ENCODE results near the gene NOS1AP.
"Not testable (repeated sequence)": the region's sequence is repeated elsewhere in the genome, so short reads cannot be mapped to it uniquely, and the experiment has no call there.

Gene NOS1AP

DNA sequence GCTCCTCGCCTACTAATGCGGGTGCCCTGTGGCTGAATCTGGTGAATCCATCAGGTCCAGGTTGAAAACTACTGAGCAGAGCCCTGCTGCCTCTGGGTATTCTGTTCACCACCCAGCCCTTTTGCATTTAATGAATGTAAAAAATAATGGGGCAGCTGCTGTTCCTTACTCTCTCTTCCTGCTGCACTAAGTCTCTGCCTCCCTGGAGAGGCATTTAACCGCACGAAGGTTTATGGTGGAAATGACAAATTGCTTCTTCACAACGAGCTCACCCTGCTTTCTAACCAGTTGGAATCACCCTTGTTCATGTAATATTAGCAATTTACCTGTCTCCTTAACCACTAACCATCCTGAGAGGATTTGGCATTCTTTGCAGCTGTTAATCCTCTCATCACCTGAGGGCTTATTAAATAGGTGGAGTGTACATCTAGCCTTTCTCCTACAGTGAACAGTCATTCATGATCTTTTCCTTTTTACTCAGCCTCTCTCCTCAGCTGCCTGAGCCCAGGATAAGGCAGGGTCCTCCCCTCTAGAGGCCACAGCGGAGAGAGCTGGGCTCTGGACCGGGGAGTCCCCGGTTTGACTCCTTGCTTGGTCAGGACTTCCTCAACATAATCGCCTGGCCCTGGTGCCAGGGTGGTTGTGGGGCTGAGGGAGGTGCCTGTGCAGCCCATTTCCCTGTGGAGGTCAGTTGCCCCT, 97.6 kb downstream of the NOS1AP start:
- DNase-seq (ENCODE audit: low read depth in 2 of 2), result no peak

- DNase-seq (ENCODE audit: low read depth in 2 of 2), result no peak
These were observed 98.8 kb downstream of the NOS1AP start for GRCh38 chr1:162168261-162168660.

DNA sequence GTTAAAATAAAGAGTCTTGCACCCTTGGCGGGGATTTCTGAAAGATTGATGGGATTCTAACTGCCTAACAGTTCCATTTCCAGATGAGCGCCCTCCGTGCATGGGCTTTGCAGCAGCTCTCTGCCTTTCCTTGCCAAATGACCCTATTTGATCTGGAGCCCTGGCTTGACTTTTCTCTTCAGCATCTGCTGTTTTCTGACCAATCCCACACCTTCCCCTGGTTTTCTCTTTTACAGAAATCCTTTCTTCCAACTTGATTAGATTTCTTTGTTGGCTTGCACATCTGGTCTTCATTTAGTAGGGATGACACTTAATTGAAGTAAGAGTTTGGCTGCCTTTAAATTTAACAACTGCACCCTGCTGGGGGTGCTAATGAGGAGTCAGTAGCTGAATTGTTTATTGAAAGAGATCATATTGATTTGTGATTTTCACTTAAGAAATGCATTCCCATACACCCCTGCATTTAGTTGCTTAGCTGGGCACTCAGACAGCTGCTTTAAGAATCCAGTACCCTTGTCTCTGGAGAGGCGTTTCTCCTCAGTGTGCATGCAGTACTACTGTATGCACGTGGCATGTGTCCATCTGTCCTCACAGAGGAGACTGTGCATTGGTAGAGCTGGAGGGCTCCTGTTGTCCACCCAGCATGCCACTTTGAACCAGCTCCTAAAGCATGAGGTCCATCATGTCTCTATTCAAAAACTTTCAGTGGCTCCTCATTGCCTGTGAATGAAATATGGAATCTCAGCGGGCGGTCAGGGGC, 99.7 kb downstream of the NOS1AP start:
- DNase-seq (ENCODE audit: low read depth in 2 of 2), result no peak

- no peak for DNase-seq (ENCODE audit: low read depth in 2 of 2)
These were observed 101.6 kb downstream of the NOS1AP start for GRCh38 chr1:162171111-162171510.

DNA sequence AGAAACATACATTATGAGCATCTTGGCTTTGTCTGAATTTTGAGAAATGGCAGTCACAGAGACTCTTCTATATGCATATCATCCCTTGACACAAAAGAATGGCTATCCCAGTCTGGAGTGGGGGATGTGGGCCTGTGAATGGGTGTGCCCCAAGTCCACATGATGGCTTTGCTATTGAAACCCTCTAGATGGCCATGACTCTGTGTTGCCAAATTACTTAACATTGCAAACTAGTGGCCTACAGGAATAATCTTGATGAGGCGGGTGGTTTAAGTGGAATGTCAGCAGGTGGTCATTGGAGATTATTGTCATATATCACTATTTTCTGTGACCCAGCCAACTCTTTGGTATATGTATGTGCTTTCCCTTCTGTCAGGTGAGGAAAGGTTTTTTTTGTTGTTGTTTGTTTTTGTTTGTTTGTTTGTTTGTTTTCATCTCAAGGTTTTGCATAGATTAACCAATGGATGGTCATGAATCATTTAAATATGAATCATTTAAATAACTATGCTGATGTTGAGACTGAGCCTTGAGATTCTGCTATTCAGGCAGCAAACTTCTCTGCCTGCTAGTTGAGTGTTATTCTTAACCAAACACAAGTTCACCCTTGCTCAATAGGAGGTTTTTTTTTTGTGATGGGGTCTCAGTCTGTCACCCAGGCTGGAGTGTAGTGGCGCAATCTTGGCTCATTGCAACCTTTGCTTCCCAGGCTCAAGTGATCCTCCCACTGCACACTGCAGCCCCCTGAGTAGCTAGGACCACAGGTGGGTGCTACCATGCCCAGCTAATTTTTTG, 103.0 kb downstream of the NOS1AP start:
- DNase-seq (ENCODE audit: low read depth in 2 of 2), result no peak

GRCh38 chr1:162173607-162174006, 104.1 kb downstream of the NOS1AP start:
- DNase-seq (ENCODE audit: low read depth in 2 of 2), result not testable (repeated sequence)

- not testable (repeated sequence) for DNase-seq (ENCODE audit: low read depth in 2 of 2)
These were observed 104.5 kb downstream of the NOS1AP start for GRCh38 chr1:162174027-162174426.

DNA sequence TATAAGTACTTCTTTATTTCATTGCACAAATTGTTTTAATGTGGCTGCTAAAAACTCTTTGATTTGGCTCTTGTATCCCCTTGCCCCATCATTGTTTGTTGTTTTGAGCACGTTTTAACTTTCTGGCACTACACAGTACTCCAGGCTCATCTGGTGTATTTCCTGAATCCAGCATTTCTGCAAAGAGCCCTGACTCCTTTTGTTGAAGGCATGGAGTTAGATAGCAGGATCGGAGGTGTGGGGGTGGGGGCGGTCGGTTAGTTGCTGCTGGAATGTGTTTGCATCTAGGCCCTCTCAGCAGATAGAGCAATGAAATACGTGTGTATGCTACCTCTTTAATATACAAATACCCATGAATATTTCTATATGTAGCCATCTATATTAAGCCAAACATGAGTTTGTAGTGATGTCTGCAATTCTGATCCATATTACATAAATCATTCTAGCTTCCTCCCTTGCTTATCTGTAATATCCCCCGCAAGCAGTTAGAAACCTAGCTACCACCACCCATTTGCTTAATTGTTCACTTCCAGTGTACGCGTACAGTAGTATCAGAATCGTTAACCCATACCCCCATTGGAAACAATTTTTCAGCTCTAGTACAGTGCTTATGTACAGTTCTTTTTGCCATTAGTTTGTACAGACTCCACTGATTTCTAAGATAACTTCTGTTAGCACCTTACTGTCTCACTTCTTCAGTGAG, 106.0 kb downstream of the NOS1AP start:
- no peak for DNase-seq (ENCODE audit: low read depth in 2 of 2)

GRCh38 chr1:162177126-162177525, 107.6 kb downstream of the NOS1AP start:
- no peak for DNase-seq (ENCODE audit: low read depth in 2 of 2)

DNA sequence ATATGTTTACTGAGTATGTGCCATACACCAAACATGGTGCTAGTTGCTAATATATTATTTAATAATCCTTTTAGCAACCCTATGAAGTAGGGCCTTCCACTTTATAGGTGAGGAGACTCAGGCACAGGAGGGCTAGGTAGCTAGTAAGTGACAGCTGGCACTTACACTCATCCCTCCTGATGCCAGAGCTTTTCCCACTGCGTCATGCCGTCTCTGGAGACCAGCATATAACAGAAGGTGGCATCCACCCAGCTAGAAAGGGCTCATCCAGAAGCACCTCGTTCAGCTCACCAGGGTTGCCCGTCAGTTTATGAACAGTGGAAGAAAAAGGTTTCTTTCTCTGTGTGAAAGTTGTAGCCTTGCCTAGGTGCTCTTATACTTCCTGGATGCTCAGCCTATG, 108.9 kb downstream of the NOS1AP start:
- no peak for DNase-seq (ENCODE audit: low read depth in 2 of 2)

- no peak for DNase-seq (ENCODE audit: low read depth in 2 of 2)
These were observed 109.6 kb downstream of the NOS1AP start for GRCh38 chr1:162179121-162179520.

- no peak for DNase-seq (ENCODE audit: low read depth in 2 of 2)
These were observed 111.3 kb downstream of the NOS1AP start for GRCh38 chr1:162180813-162181212.

DNA sequence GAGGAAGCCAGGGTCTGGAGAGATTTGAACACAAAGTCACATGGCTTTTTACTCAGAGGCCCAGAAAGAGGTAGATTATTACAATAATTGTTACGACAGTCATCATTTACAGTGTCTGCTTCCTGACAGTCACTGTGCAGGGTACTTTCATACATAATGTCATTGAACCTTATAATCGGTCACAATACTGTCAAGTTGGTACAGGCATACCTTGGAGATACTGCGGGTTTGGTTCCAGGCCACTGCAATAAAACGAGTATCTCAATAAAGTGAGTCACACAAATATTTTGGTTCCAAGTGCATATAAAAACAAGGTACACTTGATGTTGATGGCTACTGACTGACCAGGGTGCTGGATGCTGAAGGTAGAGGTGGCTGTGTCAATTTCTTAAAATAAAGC, 112.6 kb downstream of the NOS1AP start:
- no peak for DNase-seq (ENCODE audit: low read depth in 2 of 2)

DNA sequence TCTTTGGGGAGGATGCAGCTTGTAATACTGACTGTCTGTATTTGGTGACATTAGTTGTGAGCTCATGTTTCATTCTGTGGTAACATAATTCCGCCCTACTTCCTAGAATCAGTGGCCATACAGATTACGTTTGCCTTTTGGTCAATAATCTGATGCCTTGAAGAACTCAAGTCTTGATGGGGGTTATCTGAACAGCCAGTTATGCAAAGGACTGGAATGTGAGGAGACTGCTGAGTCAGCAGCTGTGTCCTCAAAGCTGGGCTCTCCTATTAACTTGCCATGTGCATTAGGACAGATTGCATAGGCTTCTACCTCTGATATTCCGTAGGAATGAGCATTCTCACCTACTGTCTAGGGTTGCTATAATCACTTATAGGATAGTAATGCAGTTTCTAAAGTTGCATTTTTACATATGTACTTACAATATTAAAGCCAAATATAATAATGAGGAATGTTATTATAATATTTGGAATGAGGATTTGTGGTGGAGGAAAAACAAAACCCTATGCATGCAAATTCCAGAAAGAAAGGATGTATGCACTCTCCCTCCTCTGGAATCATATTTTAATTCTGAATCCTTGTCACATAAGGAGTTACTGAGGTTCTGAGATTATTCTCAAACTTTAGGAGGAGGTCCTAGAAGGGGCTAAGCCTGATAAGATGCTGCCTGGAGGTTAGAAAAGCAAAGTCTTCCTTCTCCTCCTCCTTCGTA, 116.0 kb downstream of the NOS1AP start:
- no peak for DNase-seq (ENCODE audit: low read depth in 2 of 2)

DNA sequence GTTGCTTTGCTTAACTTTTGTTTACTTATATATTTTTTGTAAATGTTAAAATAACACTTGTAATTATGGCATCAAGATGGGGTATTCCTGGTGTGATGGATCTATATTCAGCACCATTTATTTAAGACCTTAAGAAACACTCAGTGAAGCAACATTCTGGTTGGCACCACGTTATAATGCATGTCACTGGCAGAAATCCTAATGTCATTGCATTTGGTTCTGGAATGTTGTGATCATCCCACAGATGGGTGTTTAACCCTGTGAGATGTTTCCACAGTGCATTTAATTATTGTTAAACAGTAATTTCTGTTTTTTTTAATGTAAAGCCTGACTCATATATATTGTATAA, 116.5 kb downstream of the NOS1AP start:
- no peak for DNase-seq (ENCODE audit: low read depth in 2 of 2)

GRCh38 chr1:162186406-162186805, 116.9 kb downstream of the NOS1AP start:
- no peak for DNase-seq (ENCODE audit: low read depth in 2 of 2)

DNA sequence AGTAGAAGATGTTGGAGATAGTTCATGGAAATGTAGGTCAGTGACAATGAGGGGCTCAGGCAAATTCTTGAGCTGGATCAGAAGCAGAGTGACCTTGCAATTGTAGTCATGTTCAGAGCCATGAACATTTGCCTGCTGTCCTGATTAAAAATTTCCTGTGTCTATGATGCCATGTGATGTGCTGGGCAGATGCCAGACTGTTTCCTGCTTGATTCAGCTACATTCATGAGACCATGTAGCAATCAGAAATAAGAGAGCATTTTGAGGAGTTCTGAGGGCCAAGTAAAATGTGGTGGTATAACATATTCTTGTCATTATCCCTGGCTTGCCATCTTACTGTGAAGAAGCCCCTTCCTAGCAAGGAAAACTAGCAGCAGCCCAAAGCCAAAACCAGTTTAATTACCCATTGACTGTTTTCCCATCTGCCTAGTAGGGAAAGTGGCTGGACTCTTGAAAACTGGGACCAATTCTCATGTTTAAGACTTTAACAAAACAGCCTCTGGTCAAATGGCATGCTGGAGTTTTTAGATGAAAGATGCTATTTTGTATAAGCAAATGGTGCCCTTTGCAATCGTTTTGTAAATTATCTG, 118.3 kb downstream of the NOS1AP start:
- DNase-seq (ENCODE audit: low read depth in 2 of 2), result no peak

GRCh38 chr1:162189345-162189744, 119.9 kb downstream of the NOS1AP start:
- no peak for DNase-seq (ENCODE audit: low read depth in 2 of 2)

- DNase-seq (ENCODE audit: low read depth in 2 of 2), result no peak
These were observed 122.2 kb downstream of the NOS1AP start for GRCh38 chr1:162191396-162192305.

DNA sequence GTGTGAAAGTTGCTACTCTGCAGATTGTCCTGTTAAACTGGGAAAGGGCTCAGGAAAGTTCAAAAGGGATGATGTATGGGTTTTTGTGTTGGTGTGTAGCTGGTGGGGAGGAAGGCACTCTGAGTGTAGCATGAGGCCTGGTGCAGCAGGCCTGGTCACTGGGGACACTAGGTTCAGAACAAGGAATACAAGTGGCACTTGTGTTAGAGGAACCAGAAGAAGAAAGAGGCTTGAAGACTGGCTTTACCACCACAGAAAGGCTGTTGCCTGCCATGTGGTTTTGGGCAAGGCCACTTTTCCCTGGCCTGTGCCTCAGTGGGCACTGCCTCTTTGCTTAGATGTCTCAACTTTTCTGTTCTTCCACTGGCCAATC, 122.8 kb downstream of the NOS1AP start:
- DNase-seq (ENCODE audit: low read depth in 2 of 2), result no peak

Data from stimulated activated CD4-positive, alpha-beta T cell treated with anti-CD3 and anti-CD28 coated beads, Interleukin-15, amount 100 ng/mL, for 48 hours (primary cell).